HEK293 (cell line): ENCODE results near the gene MGAT4B.

Experiments used
- BCL11B ChIP-seq: fragments of 450-650 bp; formaldehyde crosslinking; IDR thresholded peaks from 2 replicates; pipeline ENCODE4 v1.5.1; 2016; ENCODE audit warnings: low read depth, missing biosample characterization, missing genetic modification characterization
- HOXC10 ChIP-seq: sonication (generic); formaldehyde crosslinking; IDR thresholded peaks from 2 replicates; pipeline ENCODE4 v1.8.1; 2023; ENCODE audit warnings: mild to moderate bottlenecking, missing genetic modification reagents
- IKZF3 ChIP-seq: fragments of 450-650 bp; IDR thresholded peaks from 2 replicates; pipeline ENCODE4 v1.5.0; 2018; ENCODE audit warnings: missing biosample characterization, mild to moderate bottlenecking, missing genetic modification characterization, moderate library complexity
- KLF9 ChIP-seq: fragments of 450-650 bp; formaldehyde crosslinking; IDR thresholded peaks from 2 replicates; pipeline ENCODE4 v1.5.1; 2016; ENCODE audit warnings: missing biosample characterization, missing genetic modification characterization, low read depth
- PRDM1 ChIP-seq: fragments of 450-650 bp; formaldehyde crosslinking; IDR thresholded peaks from 2 replicates; pipeline ENCODE4; 2016; ENCODE audit warnings: missing biosample characterization, missing genetic modification characterization
- REPIN1 ChIP-seq: fragments of 450-650 bp; formaldehyde crosslinking; IDR thresholded peaks from 2 replicates; pipeline ENCODE4 v1.5.1; 2017; ENCODE audit warnings: missing biosample characterization, missing genetic modification characterization, low read depth
- SCRT1 ChIP-seq: fragments of 450-650 bp; formaldehyde crosslinking; IDR thresholded peaks from 2 replicates; pipeline ENCODE4 v1.5.1; 2016; ENCODE audit warnings: missing biosample characterization, missing genetic modification characterization, borderline replicate concordance
- SP7 ChIP-seq: fragments of 450-650 bp; formaldehyde crosslinking; IDR thresholded peaks from 2 replicates; pipeline ENCODE4 v1.5.1; 2016; ENCODE audit warnings: missing biosample characterization, missing genetic modification characterization
- ZBTB21 ChIP-seq: fragments of 450-650 bp; formaldehyde crosslinking; IDR thresholded peaks from 2 replicates; pipeline ENCODE4 v1.5.1; 2017; ENCODE audit warnings: missing biosample characterization, missing genetic modification characterization
- ZBTB8A ChIP-seq: fragments of 450-650 bp; formaldehyde crosslinking; IDR thresholded peaks from 2 replicates; pipeline ENCODE4 v1.5.1; 2016; ENCODE audit warnings: missing biosample characterization, missing genetic modification characterization
- ZNF184 ChIP-seq: fragments of 450-650 bp; IDR thresholded peaks from 2 replicates; pipeline ENCODE4 v1.5.1; 2018; ENCODE audit warnings: missing biosample characterization, mild to moderate bottlenecking, missing genetic modification characterization
- ZNF202 ChIP-seq: fragments of 450-650 bp; formaldehyde crosslinking; IDR thresholded peaks from 2 replicates; pipeline ENCODE4 v1.5.1; 2016; ENCODE audit warnings: missing biosample characterization, missing genetic modification characterization, borderline replicate concordance
- ZNF335 ChIP-seq: fragments of 450-650 bp; formaldehyde crosslinking; conservative IDR thresholded peaks from 2 replicates; pipeline ENCODE4 v1.5.1; 2016; ENCODE audit warnings: missing biosample characterization, missing genetic modification characterization
- ZNF416 ChIP-seq: fragments of 450-650 bp; formaldehyde crosslinking; IDR thresholded peaks from 2 replicates; pipeline ENCODE4 v1.5.1; 2016; ENCODE audit warnings: missing biosample characterization, missing genetic modification characterization
- ZNF530 ChIP-seq: fragments of 450-650 bp; formaldehyde crosslinking; IDR thresholded peaks from 2 replicates; pipeline ENCODE4 v1.5.1; 2016; ENCODE audit warnings: low read depth, missing biosample characterization, missing genetic modification characterization
- ZNF544 ChIP-seq: fragments of 450-650 bp; formaldehyde crosslinking; IDR thresholded peaks from 2 replicates; pipeline ENCODE4 v1.5.0; 2017; ENCODE audit warnings: missing biosample characterization, missing genetic modification characterization
- ZNF549 ChIP-seq: fragments of 450-650 bp; IDR thresholded peaks from 2 replicates; pipeline ENCODE4 v1.5.1; 2018; ENCODE audit warnings: missing biosample characterization, missing genetic modification characterization, mild to moderate bottlenecking, inconsistent platforms, moderate library complexity
- ZNF610 ChIP-seq: fragments of 450-650 bp; formaldehyde crosslinking; IDR thresholded peaks from 2 replicates; pipeline ENCODE4 v1.5.1; 2016; ENCODE audit warnings: missing biosample characterization, missing genetic modification characterization, borderline replicate concordance
- ZNF677 ChIP-seq: fragments of 450-650 bp; IDR thresholded peaks from 2 replicates; pipeline ENCODE4 v1.5.0; 2018; ENCODE audit warnings: missing biosample characterization, mild to moderate bottlenecking, missing genetic modification characterization, moderate library complexity
- TF ChIP-seq, protein P1 (sequence below): fragments of 450-650 bp; formaldehyde crosslinking; conservative IDR thresholded peaks from 2 replicates; pipeline ENCODE4 v1.5.1; 2016; ENCODE audit warnings: low read depth, missing biosample characterization, missing genetic modification characterization
- TF ChIP-seq, protein P2 (sequence below): fragments of 450-650 bp; formaldehyde crosslinking; IDR thresholded peaks from 2 replicates; pipeline ENCODE4 v1.5.1; 2016; ENCODE audit warnings: missing biosample characterization, missing genetic modification characterization
- TF ChIP-seq, protein P3 (sequence below): fragments of 450-650 bp; formaldehyde crosslinking; IDR thresholded peaks from 2 replicates; pipeline ENCODE4 v1.5.1; 2017; ENCODE audit warnings: missing biosample characterization, missing genetic modification characterization
- TF ChIP-seq, protein P4 (sequence below): fragments of 450-650 bp; formaldehyde crosslinking; IDR thresholded peaks from 2 replicates; pipeline ENCODE4 v1.5.1; 2016; ENCODE audit warnings: missing biosample characterization, missing genetic modification characterization
- TF ChIP-seq, protein P5 (sequence below): fragments of 450-650 bp; formaldehyde crosslinking; IDR thresholded peaks from 2 replicates; pipeline ENCODE4 v1.5.1; 2016; ENCODE audit warnings: missing biosample characterization, missing genetic modification characterization
- TF ChIP-seq, protein P6 (sequence below): fragments of 450-650 bp; formaldehyde crosslinking; IDR thresholded peaks from 2 replicates; pipeline ENCODE4 v1.5.1; 2016; ENCODE audit warnings: missing biosample characterization, missing genetic modification characterization

The MGAT4B gene

DNA sequence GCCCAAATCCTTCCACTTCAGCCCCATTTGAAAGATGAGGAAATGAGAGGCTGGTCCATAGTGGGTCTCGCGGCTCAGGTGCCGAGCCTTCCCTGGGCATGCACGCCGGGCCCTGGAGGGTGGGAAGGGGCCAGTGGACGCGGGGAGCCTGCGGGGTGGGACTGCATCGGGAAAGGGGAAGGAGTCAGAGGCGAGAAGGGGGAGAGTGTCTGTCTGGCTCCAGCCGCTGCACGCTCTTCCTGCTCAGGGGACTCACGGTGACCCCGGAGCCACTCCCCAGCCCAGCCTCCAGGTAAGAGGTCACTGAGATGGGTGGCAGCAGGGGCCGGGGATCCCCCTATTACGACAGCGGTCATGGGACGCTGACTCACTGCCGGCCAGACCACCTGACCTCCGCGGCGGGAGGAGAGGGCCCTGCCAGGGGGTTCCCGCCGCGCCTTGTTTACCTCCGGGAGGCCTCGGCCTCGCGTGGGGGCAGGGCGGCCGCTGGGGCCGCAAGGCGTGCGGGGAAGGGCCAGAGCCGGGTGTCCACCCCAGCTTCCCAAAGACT is 12.2 kb upstream of the MGAT4B start (continued):
- TF ChIP-seq SP7 (tag by site-specific recombination) (peak; percentile 91), ZNF544 (no peak), ZNF610 (tag by site-specific recombination) (peak; percentile 72; the same call in 1 of the 2 replicates), ZNF677 (tag by site-specific recombination) (no peak), PRDM1 (tag by site-specific recombination) (peak; percentile 54; the same call in 1 of the 2 replicates), ZNF416 (tag by site-specific recombination) (no peak), ZNF202 (tag by site-specific recombination) (no peak), ZNF184 (tag by site-specific recombination) (peak; percentile 46; the same call in 1 of the 2 replicates), ZBTB8A (peak; percentile 71), ZBTB21 (peak; percentile 97), REPIN1 (no peak), KLF9 (tag by site-specific recombination) (peak; percentile 69), ZNF530 (tag by site-specific recombination) (no peak), HOXC10 (CRISPR knock-in tag) (no peak), IKZF3 (tag by site-specific recombination) (peak; percentile 65), SCRT1 (no peak), ZNF549 (tag by site-specific recombination) (no peak), ZNF335 (tag by site-specific recombination) (peak; percentile 62), BCL11B (tag by site-specific recombination) (peak; percentile 93)
- TF ChIP-seq, protein P1, sequence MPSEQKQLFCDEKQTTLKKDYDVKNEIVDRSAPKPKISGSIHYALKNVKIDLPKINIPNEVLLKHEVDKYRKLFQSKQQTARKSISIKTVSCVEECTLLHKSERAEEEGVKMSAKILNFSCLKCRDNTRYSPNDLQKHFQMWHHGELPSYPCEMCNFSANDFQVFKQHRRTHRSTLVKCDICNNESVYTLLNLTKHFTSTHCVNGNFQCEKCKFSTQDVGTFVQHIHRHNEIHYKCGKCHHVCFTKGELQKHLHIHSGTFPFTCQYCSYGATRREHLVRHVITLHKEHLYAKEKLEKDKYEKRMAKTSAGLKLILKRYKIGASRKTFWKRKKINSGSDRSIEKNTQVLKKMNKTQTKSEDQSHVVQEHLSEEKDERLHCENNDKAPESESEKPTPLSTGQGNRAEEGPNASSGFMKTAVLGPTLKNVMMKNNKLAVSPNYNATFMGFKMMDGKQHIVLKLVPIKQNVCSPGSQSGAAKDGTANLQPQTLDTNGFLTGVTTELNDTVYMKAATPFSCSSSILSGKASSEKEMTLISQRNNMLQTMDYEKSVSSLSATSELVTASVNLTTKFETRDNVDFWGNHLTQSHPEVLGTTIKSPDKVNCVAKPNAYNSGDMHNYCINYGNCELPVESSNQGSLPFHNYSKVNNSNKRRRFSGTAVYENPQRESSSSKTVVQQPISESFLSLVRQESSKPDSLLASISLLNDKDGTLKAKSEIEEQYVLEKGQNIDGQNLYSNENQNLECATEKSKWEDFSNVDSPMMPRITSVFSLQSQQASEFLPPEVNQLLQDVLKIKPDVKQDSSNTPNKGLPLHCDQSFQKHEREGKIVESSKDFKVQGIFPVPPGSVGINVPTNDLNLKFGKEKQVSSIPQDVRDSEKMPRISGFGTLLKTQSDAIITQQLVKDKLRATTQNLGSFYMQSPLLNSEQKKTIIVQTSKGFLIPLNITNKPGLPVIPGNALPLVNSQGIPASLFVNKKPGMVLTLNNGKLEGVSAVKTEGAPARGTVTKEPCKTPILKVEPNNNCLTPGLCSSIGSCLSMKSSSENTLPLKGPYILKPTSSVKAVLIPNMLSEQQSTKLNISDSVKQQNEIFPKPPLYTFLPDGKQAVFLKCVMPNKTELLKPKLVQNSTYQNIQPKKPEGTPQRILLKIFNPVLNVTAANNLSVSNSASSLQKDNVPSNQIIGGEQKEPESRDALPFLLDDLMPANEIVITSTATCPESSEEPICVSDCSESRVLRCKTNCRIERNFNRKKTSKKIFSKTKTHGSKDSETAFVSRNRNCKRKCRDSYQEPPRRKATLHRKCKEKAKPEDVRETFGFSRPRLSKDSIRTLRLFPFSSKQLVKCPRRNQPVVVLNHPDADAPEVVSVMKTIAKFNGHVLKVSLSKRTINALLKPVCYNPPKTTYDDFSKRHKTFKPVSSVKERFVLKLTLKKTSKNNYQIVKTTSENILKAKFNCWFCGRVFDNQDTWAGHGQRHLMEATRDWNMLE, result no peak
- TF ChIP-seq, protein P2, sequence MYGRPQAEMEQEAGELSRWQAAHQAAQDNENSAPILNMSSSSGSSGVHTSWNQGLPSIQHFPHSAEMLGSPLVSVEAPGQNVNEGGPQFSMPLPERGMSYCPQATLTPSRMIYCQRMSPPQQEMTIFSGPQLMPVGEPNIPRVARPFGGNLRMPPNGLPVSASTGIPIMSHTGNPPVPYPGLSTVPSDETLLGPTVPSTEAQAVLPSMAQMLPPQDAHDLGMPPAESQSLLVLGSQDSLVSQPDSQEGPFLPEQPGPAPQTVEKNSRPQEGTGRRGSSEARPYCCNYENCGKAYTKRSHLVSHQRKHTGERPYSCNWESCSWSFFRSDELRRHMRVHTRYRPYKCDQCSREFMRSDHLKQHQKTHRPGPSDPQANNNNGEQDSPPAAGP (tag by site-specific recombination), result peak; percentile 94
- TF ChIP-seq, protein P3, sequence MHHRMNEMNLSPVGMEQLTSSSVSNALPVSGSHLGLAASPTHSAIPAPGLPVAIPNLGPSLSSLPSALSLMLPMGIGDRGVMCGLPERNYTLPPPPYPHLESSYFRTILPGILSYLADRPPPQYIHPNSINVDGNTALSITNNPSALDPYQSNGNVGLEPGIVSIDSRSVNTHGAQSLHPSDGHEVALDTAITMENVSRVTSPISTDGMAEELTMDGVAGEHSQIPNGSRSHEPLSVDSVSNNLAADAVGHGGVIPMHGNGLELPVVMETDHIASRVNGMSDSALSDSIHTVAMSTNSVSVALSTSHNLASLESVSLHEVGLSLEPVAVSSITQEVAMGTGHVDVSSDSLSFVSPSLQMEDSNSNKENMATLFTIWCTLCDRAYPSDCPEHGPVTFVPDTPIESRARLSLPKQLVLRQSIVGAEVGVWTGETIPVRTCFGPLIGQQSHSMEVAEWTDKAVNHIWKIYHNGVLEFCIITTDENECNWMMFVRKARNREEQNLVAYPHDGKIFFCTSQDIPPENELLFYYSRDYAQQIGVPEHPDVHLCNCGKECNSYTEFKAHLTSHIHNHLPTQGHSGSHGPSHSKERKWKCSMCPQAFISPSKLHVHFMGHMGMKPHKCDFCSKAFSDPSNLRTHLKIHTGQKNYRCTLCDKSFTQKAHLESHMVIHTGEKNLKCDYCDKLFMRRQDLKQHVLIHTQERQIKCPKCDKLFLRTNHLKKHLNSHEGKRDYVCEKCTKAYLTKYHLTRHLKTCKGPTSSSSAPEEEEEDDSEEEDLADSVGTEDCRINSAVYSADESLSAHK (tag by site-specific recombination), result 0 out of 2 replicates have a peak, but pooled peaks have one; percentile 13
- TF ChIP-seq, protein P4, sequence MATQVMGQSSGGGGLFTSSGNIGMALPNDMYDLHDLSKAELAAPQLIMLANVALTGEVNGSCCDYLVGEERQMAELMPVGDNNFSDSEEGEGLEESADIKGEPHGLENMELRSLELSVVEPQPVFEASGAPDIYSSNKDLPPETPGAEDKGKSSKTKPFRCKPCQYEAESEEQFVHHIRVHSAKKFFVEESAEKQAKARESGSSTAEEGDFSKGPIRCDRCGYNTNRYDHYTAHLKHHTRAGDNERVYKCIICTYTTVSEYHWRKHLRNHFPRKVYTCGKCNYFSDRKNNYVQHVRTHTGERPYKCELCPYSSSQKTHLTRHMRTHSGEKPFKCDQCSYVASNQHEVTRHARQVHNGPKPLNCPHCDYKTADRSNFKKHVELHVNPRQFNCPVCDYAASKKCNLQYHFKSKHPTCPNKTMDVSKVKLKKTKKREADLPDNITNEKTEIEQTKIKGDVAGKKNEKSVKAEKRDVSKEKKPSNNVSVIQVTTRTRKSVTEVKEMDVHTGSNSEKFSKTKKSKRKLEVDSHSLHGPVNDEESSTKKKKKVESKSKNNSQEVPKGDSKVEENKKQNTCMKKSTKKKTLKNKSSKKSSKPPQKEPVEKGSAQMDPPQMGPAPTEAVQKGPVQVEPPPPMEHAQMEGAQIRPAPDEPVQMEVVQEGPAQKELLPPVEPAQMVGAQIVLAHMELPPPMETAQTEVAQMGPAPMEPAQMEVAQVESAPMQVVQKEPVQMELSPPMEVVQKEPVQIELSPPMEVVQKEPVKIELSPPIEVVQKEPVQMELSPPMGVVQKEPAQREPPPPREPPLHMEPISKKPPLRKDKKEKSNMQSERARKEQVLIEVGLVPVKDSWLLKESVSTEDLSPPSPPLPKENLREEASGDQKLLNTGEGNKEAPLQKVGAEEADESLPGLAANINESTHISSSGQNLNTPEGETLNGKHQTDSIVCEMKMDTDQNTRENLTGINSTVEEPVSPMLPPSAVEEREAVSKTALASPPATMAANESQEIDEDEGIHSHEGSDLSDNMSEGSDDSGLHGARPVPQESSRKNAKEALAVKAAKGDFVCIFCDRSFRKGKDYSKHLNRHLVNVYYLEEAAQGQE (tag by site-specific recombination), result peak; percentile 28; the same call in 1 of the 2 replicates
- TF ChIP-seq, protein P5, sequence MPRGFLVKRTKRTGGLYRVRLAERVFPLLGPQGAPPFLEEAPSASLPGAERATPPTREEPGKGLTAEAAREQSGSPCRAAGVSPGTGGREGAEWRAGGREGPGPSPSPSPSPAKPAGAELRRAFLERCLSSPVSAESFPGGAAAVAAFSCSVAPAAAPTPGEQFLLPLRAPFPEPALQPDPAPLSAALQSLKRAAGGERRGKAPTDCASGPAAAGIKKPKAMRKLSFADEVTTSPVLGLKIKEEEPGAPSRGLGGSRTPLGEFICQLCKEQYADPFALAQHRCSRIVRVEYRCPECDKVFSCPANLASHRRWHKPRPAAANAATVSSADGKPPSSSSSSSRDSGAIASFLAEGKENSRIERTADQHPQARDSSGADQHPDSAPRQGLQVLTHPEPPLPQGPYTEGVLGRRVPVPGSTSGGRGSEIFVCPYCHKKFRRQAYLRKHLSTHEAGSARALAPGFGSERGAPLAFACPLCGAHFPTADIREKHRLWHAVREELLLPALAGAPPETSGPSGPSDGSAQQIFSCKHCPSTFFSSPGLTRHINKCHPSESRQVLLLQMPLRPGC (tag by site-specific recombination), result peak; percentile 72
- TF ChIP-seq, protein P6, sequence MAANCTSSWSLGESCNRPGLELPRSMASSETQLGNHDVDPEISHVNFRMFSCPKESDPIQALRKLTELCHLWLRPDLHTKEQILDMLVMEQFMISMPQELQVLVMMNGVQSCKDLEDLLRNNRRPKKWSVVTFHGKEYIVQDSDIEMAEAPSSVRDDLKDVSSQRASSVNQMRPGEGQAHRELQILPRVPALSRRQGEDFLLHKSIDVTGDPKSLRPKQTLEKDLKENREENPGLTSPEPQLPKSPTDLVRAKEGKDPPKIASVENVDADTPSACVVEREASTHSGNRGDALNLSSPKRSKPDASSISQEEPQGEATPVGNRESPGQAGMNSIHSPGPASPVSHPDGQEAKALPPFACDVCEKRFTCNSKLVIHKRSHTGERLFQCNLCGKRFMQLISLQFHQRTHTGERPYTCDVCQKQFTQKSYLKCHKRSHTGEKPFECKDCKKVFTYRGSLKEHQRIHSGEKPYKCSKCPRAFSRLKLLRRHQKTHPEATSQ (tag by site-specific recombination), result 0 out of 2 replicates have a peak, but pooled peaks have one; percentile 52
